GM19240 (cell line): ENCODE results near the gene MIER1.
"Not testable (repeated sequence)": the region's sequence is repeated elsewhere in the genome, so short reads cannot be mapped to it uniquely, and the experiment has no call there.

Source experiments
- DNase-seq: peaks from one replicate; pipeline ENCODE4 v3.0.0; 2011; ENCODE audit warnings: low spot score; ENCODE audit not compliant: insufficient read length

The MIER1 gene

GRCh38 chr1:66924756-66925557, at the start of gene MIER1, which contains the start of gene DNAI4:
MIER1 (plus strand) TSS chr1:66924990; CDS start chr1:66925029, 39 bp downstream.
DNAI4 (minus strand) TSS chr1:66924856; CDS start chr1:66924831, 25 bp downstream.
- peak; percentile 93 for DNase-seq

- no peak for DNase-seq
Measured at GRCh38 chr1:66876664-66877063, 48.1 kb upstream of the MIER1 start.

- DNase-seq: no peak
Measured at GRCh38 chr1:66889030-66889429, 35.8 kb upstream of the MIER1 start.

DNA sequence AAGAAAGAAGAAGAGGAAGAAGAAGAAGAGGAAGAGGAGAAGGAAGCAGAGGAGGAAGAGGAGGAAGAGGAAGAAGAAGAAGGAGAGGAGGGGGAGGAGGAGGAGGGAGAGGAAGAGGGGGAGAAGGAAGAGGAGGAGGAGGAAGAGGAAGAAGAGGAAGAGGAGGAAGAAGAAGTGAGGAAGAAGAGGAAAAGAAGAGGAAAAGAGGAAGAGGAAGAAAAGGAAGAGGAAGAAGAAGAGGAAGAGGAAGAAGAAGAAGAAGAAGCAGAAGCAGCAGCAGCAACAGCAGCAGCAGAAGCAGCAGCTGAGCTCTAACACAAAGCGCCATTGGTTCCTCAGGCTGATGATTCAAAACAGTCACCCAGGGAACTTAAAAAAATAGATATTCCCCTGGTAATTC, 34.2 kb upstream of the MIER1 start:
- no peak for DNase-seq

DNA sequence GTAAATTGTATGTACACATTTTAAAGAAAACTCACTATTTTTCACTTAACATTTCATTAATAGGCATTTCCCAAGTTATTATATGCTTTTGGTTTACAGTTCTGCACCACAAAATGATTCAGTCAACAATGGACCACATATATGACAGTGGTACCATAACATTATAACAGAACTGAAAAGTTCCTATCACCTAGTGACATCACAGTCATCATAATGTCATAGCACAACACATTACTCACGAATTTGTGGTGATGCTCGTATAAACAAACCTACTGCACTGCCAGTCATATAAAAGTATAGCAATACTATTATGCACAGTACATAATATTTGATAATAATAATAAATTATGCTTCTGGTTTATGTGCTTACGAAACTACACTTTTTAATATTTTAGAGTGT, 31.1 kb upstream of the MIER1 start:
- no peak for DNase-seq

- DNase-seq: not testable (repeated sequence)
Measured at GRCh38 chr1:66915203-66915602, 9.6 kb upstream of the MIER1 start.

DNA sequence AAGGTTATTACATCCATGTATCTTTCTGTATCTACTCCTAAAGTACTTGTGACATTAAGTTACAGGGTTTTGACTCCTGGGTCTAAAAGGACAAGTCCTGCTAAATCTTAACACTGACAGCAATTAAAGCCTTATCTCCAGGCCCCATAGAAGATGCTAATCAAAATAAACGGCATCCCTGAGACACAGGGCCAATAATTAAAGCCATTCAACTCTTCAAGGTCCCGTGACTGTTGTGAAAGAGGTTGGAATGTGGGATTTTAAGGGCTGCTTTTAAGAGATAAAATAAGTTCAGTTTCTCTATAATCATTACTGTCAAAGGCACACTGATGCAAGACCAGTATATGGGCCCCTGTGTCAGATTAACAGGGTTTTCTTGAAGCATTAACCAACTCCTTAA, 8.5 kb upstream of the MIER1 start:
- no peak for DNase-seq

DNA sequence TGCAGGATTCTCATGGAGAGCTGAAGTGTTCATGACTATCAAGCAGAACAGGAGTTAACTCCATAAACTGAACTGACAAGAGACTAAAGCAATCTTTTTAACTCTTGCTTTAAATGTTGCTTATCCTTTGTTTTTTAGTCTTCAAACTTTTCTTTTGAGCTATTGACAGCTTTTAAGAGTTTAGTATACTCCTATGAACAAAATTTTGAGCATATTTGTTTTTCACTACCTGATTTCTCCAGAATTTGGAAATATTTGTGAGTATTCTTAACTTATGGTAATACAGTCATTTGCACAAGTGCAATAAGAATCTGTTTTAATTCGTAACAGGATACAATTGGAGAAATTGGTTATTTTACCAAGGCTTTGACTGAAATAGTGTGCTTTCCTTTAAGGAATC, 7.3 kb upstream of the MIER1 start:
- no peak for DNase-seq

DNA sequence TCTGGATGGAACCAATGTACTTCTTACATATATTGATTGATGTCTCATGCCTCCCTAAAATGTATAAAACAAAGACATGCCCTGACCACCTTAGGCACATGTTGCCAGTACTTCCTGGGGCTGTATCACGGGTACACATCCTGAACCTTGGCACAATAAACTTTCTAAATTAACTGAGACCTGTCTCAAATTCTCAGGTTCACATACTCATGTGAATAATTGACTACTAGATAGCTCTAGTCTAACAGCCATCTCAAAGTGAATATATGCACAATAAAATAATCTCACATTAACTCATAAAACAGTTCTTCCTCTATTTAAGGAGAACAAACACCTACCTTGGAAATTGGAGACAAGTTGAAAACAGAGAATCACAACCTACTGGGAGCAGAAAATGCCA, 5.7 kb upstream of the MIER1 start:
- no peak for DNase-seq

DNA sequence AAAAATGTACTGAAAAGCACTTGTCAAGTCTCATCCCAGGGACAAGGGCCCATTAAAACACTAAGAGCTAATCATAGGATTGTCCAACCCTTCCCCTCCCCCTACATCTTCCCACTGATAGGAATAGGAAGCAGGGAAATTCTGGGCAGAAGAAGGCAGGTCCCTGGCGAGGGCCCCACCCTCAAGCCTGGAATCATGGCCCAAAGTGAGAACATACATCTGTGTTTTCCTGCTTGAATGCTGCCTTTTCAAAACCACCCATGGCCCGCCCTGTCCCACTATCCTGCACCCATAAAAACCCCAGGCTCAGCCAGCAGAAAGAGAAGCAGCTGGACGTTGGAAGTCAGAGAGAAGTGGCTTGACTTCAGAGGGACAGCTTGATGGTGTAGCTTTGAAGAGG, 5.0 kb upstream of the MIER1 start:
- no peak for DNase-seq

GRCh38 chr1:66920543-66920942, 4.2 kb upstream of the MIER1 start:
- no peak for DNase-seq

GRCh38 chr1:66925558-66925910, 744 bp downstream of the MIER1 start:
- DNase-seq: no peak

DNA sequence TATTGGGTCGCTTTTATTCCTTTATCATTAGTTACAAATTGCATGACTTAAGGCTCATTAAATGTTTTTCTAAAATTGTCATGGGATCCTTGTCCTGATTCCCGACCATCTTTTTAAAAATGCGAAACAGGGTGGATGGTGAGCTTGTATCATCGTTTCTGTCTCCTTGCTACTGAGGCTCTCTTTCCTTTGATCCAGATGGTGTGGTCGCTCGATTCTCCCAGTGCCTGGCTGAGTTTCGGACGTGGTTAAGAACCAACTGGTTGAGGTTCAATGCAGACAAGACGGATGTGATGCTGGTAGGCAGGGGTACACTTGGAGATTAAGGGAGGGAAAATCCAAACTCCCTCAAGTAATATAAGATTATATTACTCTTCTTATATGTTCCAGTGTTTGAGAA, 1.2 kb downstream of the MIER1 start:
- no peak for DNase-seq

DNA sequence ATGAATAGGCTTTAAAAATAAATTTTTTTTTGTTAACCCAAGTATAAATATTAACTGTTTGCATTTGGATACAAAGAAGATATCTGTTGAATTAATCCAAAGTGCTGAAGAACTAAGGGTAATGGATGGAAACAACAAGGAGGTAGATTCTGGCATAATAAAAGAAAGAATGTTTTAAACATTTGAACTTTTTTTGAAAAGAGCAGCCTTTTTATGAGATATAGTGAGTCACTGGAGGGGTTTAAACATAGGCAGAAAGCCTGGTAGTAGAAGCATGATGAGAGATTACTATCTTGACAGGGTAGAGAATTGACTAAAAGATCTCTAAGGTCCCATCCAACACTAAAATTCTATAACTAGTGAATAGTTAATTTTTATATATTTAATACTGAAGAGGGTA, 2.7 kb downstream of the MIER1 start:
- DNase-seq: no peak

DNA sequence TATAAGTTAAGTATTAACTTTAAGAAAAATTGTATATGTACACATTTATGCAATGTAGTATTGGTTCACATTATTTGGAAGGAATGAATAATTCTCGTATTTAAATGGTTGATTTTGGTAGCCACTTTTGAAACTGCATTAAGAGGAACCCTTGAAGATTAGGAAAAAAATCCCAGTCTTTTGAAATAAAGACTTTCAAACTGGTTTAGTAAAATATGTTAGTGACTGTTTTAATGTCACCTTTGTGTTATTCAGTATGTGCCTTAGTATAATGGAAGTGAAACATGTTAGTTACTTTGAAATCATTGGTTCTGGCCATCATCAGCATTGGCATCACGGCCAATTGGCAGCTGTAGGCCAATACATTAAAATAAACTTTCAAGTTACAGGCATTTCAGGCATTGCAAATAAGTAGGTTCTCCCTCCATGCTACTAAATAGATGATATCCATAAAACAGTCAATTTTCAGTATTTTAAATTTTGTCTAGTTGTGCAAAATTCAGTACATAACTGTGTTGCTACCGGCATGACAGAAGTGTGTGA, 4.4 kb downstream of the MIER1 start:
- no peak for DNase-seq

DNA sequence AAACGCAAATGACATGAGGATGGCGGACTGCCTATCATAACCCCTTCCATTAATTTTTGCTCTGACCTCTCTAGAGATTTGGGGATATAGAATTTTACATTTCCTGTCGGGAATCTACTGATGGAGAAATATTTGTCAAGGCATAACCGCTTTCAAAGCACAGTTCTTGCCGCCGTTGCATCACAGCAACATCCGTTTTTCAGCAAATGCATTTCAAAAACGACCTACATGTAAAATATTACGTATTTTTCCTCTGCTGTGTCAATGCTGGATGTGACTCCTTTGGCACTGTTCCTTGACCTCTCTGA, 4.9 kb downstream of the MIER1 start:
- DNase-seq: no peak

DNA sequence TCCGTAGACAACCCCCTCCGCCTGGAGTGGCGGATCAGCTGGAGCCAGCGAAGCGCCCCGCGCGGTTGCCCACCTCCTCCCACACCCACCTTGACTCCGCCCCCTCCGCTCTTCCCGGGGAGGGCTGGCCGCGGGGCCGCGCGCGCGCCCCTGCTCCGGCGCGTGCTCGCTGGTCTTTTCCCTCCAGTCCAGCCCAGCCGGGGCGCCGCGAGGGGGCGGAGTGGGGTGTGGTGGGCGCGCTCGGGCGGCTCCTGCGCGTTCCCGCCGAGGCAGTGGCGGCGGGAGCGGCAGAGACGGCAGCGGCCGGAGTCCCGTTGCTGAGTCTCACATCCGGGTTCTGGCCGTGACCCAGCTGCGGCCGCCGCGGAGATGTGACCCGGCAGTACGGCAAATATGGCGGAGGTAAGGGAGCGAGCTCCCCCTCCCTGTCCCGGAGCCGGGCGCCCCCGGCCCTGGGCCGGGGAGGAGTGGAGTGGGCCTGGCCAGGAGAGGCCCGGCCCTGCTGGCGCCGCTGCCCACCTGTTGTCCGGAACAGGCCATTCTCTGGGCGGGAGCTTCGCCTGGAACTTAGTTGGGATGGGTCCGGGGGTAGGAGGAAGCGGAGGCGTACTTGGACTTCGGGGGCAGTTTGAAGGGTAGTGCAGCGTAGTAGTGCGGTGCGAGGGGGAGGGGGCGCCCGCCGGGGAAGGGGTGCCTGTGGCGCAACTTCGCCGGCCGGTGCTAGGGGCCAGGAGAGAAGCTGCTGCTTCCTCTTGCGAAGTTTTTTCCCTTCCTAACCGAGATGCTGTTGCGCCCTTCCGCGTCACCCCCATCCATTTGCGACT, 5.4 kb downstream of the MIER1 start:
- DNase-seq: peak; percentile 11

DNA sequence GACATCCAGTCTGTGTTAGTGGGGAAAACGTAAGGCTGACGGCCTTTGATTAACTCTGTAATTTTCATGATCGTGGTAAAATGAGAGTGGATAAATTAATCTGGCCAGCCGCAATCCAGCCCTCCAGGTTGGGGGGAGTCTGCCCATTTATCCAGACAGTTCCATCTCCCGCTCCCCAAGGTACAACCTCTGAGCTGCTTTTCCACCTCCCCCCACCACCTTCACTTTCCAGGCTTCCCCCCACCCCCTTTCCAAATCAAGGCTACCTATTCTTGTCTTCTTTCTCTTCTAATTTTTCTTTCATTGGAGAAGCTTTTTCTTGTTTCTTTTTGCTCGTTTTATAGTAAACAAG, 6.0 kb downstream of the MIER1 start:
- DNase-seq: no peak

DNA sequence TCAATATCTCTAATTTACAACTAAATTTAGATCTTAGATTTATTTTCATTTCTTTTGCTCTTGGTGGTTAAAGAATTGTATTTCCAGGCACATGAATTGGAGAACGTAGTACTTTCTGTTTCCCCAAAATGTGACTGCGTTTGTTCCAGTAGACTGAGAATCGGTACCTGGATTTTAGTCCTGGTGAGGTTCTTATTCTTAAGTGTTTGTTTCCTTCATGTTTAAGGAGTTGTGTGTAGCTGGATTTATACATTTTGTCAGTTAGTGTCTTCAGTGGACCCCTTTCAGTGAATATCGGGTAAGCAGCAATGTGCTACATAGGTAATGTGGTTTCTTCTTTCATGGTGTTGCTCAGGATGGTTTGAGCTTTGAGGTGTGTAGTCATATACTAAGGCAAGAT, 6.8 kb downstream of the MIER1 start:
- DNase-seq: no peak

DNA sequence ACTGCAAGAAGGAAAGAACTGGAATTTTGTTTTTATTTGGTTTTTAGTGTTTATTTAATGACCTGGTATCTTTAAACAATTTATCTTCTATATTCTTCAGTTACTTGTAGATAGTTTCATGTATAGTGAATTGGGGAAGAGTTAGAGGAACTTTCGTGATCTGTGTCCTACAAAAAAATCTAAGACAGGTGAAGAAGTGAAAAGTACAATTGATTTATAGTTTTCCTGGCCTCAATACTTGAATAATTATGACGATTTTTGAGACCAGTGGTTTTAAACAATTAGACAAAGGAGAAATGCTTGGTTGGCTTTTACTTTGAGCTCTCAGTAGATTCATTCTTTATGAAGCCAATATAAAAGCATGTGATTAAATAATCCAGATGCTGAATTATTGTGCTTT, 7.5 kb downstream of the MIER1 start:
- DNase-seq: no peak

- DNase-seq: no peak
Measured at GRCh38 chr1:66933887-66934700, 9.3 kb downstream of the MIER1 start.
